NCI-H524 (cell line): Measurements from ENCODE around the gene MLEC.

Experiments used
- DNase-seq, 2 experiments: peaks; one replicate each; lab custom pipeline; 2025; lab: John Stamatoyannopoulos, UW

Gene MLEC

GRCh38 chr12:120692524-120693033 lies 5.6 kb downstream of the MLEC start:
- DNase-seq = no peak

DNA sequence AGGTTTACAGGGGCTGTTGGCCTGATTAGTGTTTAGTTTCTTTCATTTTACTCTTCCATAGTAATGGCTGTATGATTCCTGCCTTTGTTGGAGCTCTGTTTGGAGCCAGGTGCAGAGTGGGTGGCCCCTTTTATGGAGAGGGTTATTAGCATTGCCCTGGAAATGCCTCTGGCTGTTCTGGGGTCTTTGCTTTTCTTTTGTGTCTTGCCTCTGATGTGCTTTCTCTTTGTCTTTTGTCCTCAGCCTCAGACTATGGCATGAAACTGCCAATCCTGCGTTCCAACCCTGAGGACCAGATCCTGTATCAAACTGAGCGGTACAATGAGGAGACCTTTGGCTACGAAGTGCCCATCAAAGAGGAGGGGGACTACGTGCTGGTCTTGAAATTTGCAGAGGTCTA lies 6.9 kb downstream of the MLEC start:
- no peak for DNase-seq

GRCh38 chr12:120696626-120697025 lies 9.7 kb downstream of the MLEC start:
- no peak for DNase-seq

DNA sequence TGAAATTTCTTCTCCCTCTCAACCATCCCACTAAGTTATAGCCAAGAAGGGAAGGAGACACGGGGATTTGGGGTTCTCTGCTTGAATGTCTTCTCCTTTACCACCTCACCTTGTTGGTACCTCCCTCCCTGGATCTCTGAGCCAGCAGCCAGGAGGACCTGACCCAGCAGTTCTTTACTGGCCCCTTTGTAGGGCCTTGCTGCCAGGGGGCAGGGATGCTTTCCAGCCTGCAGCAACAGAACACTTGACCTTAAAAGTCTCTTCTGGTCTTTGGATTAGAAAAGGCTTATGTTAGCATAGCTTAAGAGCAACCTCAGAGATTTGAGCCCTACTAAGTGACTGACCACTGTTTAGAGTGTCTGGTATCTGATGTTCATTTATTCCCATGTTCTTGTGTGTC lies 10.4 kb downstream of the MLEC start:
- no peak for DNase-seq

DNA sequence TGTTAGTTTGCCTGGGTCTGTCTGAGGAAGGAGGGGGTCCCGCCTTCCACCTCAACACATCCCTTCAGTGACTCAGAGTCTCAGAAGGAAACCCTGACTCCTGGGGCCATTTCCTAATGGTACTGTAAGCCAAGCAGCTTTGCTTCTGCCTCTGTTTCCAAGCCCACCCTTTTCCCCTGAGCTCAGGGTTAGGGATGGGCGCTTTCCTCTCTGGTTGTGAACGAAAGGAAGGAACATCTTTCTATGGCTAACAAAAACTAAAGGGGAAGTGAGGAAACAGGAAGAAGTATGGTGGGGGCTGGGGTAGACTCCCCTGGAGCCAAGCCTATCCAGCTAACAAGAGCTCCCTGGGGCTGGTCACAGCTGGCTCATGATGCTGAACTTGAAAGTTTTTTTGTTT lies 11.7 kb downstream of the MLEC start:
- no peak for DNase-seq

- no peak for DNase-seq
These were observed 12.6 kb downstream of the MLEC start for GRCh38 chr12:120699553-120699952.

GRCh38 chr12:120700886-120701285 lies 13.9 kb downstream of the MLEC start:
- no peak for DNase-seq

- no peak for DNase-seq
These were observed 15.7 kb downstream of the MLEC start for GRCh38 chr12:120702637-120703036.

- no peak for DNase-seq
These were observed 16.5 kb downstream of the MLEC start for GRCh38 chr12:120703311-120703942.

DNA sequence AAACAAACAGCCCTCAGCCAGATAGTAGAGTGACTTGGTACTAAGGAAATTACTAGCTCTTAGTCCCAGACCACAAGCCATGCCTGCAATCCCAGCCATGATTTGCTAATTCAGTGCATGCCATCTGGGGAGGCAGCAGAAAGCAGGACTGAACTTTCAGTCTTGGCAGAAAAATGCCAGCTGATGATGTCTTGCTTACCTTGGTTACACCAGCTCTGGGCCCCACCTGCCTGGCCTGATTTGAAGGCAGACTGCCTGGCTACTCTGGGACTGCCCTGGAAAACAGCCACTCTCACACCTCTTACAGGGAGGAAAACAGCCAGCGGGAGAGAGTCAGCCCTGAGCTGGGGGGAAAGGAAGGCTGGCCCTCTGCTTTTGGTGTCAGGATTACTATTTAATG lies 18.7 kb downstream of the MLEC start:
- no peak for DNase-seq

GRCh38 chr12:120706029-120706428 lies 19.1 kb downstream of the MLEC start:
- DNase-seq = no peak

DNA sequence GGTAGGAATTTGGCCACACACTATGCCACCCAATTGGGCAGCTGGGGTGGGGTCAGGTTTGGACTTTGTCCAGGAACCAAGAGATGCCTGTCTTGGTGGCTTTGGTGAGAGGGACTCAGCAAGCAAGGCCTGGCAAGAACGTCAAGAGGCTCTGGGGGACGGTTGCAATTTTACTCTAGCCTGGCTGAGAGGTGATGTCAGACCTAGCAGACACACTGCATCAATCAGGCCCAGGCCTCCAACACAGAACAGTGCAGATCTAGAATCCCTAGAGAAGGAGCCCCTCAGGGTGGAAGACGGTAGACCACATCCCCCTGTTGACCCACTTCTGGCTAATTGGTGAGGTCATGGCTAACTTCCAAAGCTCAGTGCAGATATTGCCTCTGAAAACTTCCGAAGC lies 21.7 kb downstream of the MLEC start:
- no peak for DNase-seq

DNA sequence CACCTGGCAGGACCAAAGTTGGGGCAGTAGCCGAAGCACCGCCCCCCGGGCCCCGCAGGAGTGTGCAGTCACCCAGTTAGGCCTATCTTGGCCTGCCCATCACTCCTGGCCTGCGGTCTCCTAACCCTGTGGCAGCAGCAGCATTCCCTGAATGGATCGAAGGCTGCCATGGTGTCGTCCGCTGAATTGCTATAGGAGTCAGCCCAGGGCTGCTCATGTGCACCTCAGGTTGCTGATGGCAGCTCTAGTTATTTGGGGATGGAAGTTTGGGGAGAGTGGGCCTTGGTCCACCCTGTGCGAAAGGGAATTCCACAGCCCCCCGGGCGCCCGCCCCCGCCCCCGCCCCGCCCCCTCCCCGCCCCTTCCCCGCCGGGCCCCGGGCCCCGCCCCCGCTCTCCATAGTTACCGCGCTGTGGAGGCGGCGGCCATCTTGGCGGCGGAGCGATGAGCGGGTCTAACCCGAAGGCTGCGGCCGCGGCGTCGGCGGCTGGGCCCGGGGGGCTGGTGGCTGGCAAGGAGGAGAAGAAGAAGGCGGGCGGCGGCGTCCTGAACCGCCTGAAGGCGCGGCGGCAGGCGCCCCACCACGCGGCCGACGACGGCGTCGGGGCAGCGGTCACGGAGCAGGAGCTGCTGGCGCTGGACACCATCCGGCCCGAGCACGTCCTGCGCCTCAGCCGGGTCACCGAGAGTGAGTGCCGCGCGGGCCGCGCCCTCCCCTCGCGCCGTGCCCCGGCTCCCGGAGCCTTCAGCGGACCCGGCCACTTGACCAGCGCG lies 23.3 kb downstream of the MLEC start, which contains the start of gene UNC119B:
TSS of gene UNC119B (plus strand) at position 428 of the 774 bp plus-strand sequence. CDS start at position 445, 17 bp downstream.
- peak; percentile 27 to 47 for DNase-seq

- no peak for DNase-seq
These were observed 23.9 kb downstream of the MLEC start for GRCh38 chr12:120710805-120711296.

DNA sequence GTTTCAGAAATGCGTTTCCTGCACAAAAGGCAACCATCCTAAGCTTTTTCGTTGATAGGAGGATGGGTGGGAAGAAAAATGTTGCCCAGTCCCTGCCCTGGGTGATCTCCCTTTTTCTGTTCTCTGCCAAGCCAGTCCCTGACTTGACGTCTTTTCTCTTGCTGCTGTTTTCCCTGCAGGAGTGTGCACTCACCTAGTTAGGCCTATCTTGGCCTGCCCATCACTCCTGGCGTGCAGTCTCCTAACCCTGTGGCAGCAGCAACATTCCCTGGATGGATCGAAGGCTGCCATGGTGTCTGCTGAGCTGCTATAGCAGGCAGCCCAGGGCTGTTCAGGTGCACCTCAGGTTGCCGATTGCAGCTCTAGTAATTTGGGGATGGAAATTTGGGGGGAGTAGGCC lies 24.5 kb downstream of the MLEC start:
- no peak for DNase-seq

DNA sequence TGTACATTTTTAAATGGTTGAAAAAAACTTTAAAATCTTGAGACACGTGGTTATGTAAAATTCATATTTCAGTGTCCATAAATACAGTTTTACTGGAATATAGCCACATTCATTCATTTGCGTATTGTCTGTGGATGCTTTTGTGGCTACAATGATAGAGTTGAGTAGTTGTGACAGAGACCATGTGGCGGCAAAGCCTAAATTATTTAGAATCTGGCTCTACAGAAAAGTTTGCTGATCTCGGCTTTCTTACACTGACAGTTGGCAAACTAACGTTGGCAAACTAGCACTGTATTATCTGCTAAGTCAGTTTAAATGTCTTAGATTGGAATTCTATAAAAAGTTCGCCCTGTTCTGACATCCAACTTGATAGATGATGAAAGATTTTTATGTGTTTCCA lies 25.7 kb downstream of the MLEC start:
- no peak for DNase-seq

DNA sequence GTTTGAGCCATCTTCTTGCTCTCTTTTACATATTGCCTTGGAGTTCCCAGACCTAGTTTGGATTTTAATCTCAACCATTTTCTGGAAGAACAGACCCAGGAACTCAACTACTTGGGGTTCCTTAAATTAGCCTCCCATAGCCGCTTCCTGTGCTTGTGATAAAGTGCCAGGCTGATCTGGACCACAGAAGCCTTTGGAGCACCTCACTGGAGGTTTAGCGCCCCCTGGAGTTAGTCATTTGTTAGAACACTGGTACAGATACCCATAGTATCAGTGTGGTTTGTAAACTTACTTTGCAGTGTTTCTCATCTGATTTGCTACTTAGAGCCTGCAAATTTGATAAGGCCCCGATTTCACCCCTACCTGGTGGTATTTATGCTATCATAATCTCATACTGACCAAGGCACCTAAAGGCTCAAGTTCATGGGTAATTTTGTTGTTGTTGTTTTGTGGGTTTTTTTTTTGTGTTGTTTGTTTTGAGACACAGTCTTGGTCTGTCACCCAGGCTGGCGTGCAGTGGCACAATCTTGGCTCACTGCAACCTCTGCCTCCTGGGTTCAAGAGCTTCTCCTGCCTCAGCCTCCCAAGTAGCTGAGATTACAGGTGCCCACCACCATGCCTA lies 27.0 kb downstream of the MLEC start:
- peak; percentile 43 to 72 for DNase-seq

DNA sequence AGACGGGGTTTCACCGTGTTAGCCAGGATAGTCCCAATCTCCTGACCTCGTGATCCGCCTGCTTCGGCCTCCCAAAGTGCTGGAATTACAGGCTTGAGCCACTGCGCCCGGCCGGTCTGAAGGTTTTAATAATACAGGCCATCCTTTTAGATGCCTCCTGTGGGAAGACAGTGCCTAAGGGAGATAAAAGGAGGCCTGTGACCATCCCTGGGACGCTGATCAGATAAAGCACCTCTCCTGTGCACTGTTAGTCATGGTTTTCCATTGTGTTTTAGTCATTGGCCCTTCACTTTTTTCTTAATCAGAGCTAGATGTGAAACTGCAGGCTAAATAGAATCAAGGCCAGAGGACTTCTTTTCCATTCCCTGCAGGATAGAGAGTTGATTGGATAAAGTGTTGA lies 31.1 kb downstream of the MLEC start:
- no peak for DNase-seq

DNA sequence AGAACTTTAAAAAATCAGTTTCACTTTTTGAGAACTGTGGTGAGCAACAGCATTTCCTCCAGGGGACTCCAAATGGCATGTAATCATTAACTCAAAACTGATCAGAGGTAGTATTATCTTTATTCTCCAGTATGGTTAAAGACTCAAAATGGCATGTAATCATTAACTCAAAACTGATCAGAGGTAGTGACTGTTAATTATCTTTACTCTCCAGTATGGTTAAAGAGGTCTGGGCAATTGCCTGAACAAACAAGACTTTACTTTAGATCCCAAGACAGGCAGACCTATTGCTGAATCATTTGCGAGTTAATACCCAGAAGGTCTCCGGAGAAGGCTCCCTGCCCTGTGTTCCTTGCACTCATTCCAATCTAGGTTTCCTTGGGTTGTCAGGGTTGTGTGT lies 32.1 kb downstream of the MLEC start:
- no peak for DNase-seq

- no peak for DNase-seq
These were observed 32.7 kb downstream of the MLEC start for GRCh38 chr12:120719496-120720233.

GRCh38 chr12:120720234-120720986 lies 33.5 kb downstream of the MLEC start:
- DNase-seq = no peak
